Stimulated activated CD4-positive, alpha-beta T cell treated with anti-CD3 and anti-CD28 coated beads, Interleukin-12 subunit alpha, Interleukin-12 subunit beta, amount 100 ng/mL, for 24 hours (primary cell): ENCODE measurements around the gene FAM181A.

ENCODE experiments used
- DNase-seq, 2 experiments: peaks; one replicate each; pipeline ENCODE4 v3.0.0-alpha.2; 2020; ENCODE audit warnings: low read depth in 2 of 2

Gene FAM181A

GRCh38 chr14:93903342-93904184, 23.6 kb upstream of the FAM181A start:
- DNase-seq, result no peak

GRCh38 chr14:93905623-93906022, 21.5 kb upstream of the FAM181A start:
- DNase-seq, result no peak

GRCh38 chr14:93906341-93907329, 20.5 kb upstream of the FAM181A start:
- peak; percentile 23 to 63 for DNase-seq

GRCh38 chr14:93909429-93910128, 17.6 kb upstream of the FAM181A start:
- DNase-seq, result no peak

- no peak for DNase-seq
These were observed 15.0 kb upstream of the FAM181A start for GRCh38 chr14:93911975-93912615.

- DNase-seq, result no peak
These were observed 14.4 kb upstream of the FAM181A start for GRCh38 chr14:93912782-93913181.

- no peak for DNase-seq
These were observed 12.9 kb upstream of the FAM181A start for GRCh38 chr14:93914278-93914677.

GRCh38 chr14:93915070-93915705, 12.0 kb upstream of the FAM181A start:
- no peak for DNase-seq

- no peak for DNase-seq
These were observed 11.3 kb upstream of the FAM181A start for GRCh38 chr14:93915800-93916199.

GRCh38 chr14:93916498-93916897, 10.6 kb upstream of the FAM181A start:
- no peak for DNase-seq

- DNase-seq, result no peak
These were observed 10.0 kb upstream of the FAM181A start for GRCh38 chr14:93917141-93917540.

GRCh38 chr14:93921001-93921806, 5.9 kb upstream of the FAM181A start:
- DNase-seq, result no peak

GRCh38 chr14:93923626-93924025, 3.5 kb upstream of the FAM181A start:
- no peak for DNase-seq

- no peak for DNase-seq
These were observed 2.4 kb upstream of the FAM181A start for GRCh38 chr14:93924592-93925355.

GRCh38 chr14:93925374-93925895, 1.7 kb upstream of the FAM181A start:
- no peak for DNase-seq

- DNase-seq, result no peak
These were observed 785 bp upstream of the FAM181A start for GRCh38 chr14:93926245-93926872.

GRCh38 chr14:93927800-93928145, 629 bp downstream of the FAM181A start:
- DNase-seq, result no peak

GRCh38 chr14:93928184-93929047, 1.3 kb downstream of the FAM181A start:
- no peak for DNase-seq
